SK-N-SH (cell line): Measurements from ENCODE around the gene PGBD4. TPM values are rescaled to one million over a fixed set of nuclear protein-coding genes. Genes with fewer than 3 reads are reported as not detected.

Source experiments
- CTCF ChIA-PET: fragments of 300-600, 350-600 bp; formaldehyde crosslinking; extraction: SDS; loops from one replicate; lab custom pipeline; 2021; lab: Yijun Ruan, JAX
- POLR2A ChIA-PET: fragments of 350-600 bp; sonication (Branson Sonifier 250); formaldehyde crosslinking; extraction: SDS; loops from one replicate; lab custom pipeline; 2020; ENCODE audit warnings: antibody characterized with exemption, inconsistent platforms; lab: Yijun Ruan, JAX
- DNase-seq: peaks from one replicate; pipeline ENCODE4 v3.0.0; 2012
- H2AFZ ChIP-seq: fragments of 200-600 bp; sonication (generic); 2 replicates; pipeline ENCODE4 v1.8.1; 2016; ENCODE audit warnings: antibody characterized with exemption, mild to moderate bottlenecking, low read depth
- H3F3A ChIP-seq: fragments of 200-600 bp; sonication (generic); replicated peaks from 2 replicates; pipeline ENCODE3; 2016; ENCODE audit warnings: antibody characterized with exemption, mild to moderate bottlenecking; ENCODE audit not compliant: insufficient read depth
- H3K27ac ChIP-seq, 2 experiments: fragments of 200-500 bp in 1 of 2; fragments of 200-600 bp in 1 of 2; sonication (Bioruptor generic) in 1 of 2; sonication (generic), shearing (Covaris generic) in 1 of 2; 2 replicates each; pipeline versions ENCODE4 v1.5.1 to v1.6.1; 2014 to 2016; ENCODE audit warnings: low read depth in 2 of 2, inconsistent platforms in 1 of 2, low read length in 1 of 2, mild to moderate bottlenecking in 1 of 2, mixed read lengths in 1 of 2
- H3K27me3 ChIP-seq: fragments of 200-600 bp; sonication (generic), shearing (Covaris generic); 2 replicates; pipeline ENCODE4 v1.6.1; 2016; ENCODE audit warnings: mixed run types; ENCODE audit not compliant: insufficient read depth
- H3K36me3 ChIP-seq, 2 experiments: fragments of 200-500 bp in 1 of 2; fragments of 200-600 bp in 1 of 2; sonication (Bioruptor generic) in 1 of 2; sonication (generic) in 1 of 2; replicated peaks in 1 of 2; 2 replicates each; pipeline versions ENCODE3 to v1.5.1; 2014 to 2016; ENCODE audit warnings: low read length in 1 of 2, mild to moderate bottlenecking in 1 of 2; ENCODE audit not compliant: insufficient read depth in 2 of 2, control insufficient read depth in 1 of 2
- H3K4me1 ChIP-seq, 2 experiments: fragments of 200-500 bp in 1 of 2; fragments of 200-600 bp in 1 of 2; sonication (Bioruptor generic) in 1 of 2; sonication (generic), shearing (Covaris generic) in 1 of 2; 2 replicates each; pipeline versions ENCODE4 v1.5.1 to v1.6.1; 2014 to 2016; ENCODE audit warnings: low read depth in 1 of 2, low read length in 1 of 2, mixed run types in 1 of 2; ENCODE audit not compliant: insufficient read depth in 2 of 2, control insufficient read depth in 1 of 2
- H3K4me2 ChIP-seq: fragments of 200-600 bp; sonication (generic), shearing (Covaris generic); 2 replicates; pipeline ENCODE4 v1.6.1; 2017; ENCODE audit warnings: mixed run types
- H3K4me3 ChIP-seq, 2 experiments: fragments of 200-500 bp in 1 of 2; fragments of 200-600 bp in 1 of 2; sonication (Bioruptor generic) in 1 of 2; sonication (generic), shearing (Covaris generic) in 1 of 2; 2 replicates each; pipeline versions ENCODE4 v1.5.1 to v1.8.1; 2014 to 2016; ENCODE audit warnings: low read depth in 2 of 2, inconsistent platforms in 1 of 2, low read length in 1 of 2, mild to moderate bottlenecking in 1 of 2, mixed read lengths in 1 of 2, moderate library complexity in 1 of 2
- H3K79me2 ChIP-seq: fragments of 200-600 bp; sonication (generic); 2 replicates; pipeline ENCODE4 v1.8.1; 2017; ENCODE audit warnings: mild to moderate bottlenecking; ENCODE audit not compliant: insufficient read depth
- H3K9ac ChIP-seq: fragments of 200-600 bp; sonication (generic); 2 replicates; pipeline ENCODE4 v1.6.1; 2017; ENCODE audit warnings: mixed run types
- H3K9me2 ChIP-seq: fragments of 200-600 bp; sonication (generic); 2 replicates; pipeline ENCODE4 v1.6.1; 2017; ENCODE audit warnings: mixed run types
- H3K9me3 ChIP-seq: fragments of 200-600 bp; sonication (generic); 2 replicates; pipeline ENCODE4 v1.6.1; 2017; ENCODE audit warnings: mixed run types, mild to moderate bottlenecking, moderate library complexity
- H4K20me1 ChIP-seq: fragments of 200-600 bp; sonication (generic); 2 replicates; pipeline ENCODE4 v1.6.1; 2017; ENCODE audit warnings: mild to moderate bottlenecking, mixed run types; ENCODE audit not compliant: insufficient read depth
- CHD2 ChIP-seq: fragments of 150-350 bp; IDR thresholded peaks from 2 replicates; pipeline ENCODE4 v1.6.1; 2018; ENCODE audit warnings: low read length; ENCODE audit not compliant: partially characterized antibody
- ELF1 ChIP-seq: IDR thresholded peaks from 2 replicates; pipeline ENCODE4 v1.4.0; 2012
- FOSL2 ChIP-seq: IDR thresholded peaks from 2 replicates; pipeline ENCODE4 v1.4.0; 2012; ENCODE audit warnings: low read depth, mild to moderate bottlenecking, moderate library complexity, borderline replicate concordance
- NRF1 ChIP-seq: IDR thresholded peaks from 2 replicates; pipeline ENCODE4 v1.6.1; 2012; ENCODE audit warnings: low read depth, mild to moderate bottlenecking, low read length
- SIN3A ChIP-seq: IDR thresholded peaks from 2 replicates; pipeline ENCODE4 v1.6.1; 2012; ENCODE audit warnings: low read depth, mild to moderate bottlenecking, low read length, moderate library complexity, borderline replicate concordance
- TCF12 ChIP-seq: IDR thresholded peaks from 2 replicates; pipeline ENCODE4 v1.4.0; 2012
- WGBS: methylation state at CpG from one replicate; pipeline ENCODE4 v1.1.6; 2017; ENCODE audit warnings: low lambda C conversion rate; 5-methylcytosine and 5-hydroxymethylcytosine counted together
- polyA plus RNA-seq, 3 experiments: library from polyadenylated mRNA; depleted of rRNA; stranded (reverse); fragments of >200 nt; gene quantifications; 2 replicates each; pipeline ENCODE4 v1.2.3, GENCODE V29; 2012
- TF ChIP-seq, protein P1 (sequence below): IDR thresholded peaks from 2 replicates; pipeline ENCODE4 v1.6.1; 2012; ENCODE audit warnings: mild to moderate bottlenecking, low read depth, low read length, moderate library complexity
- TF ChIP-seq, protein P2 (sequence below): IDR thresholded peaks from 2 replicates; pipeline ENCODE4 v1.4.0; 2012; ENCODE audit warnings: low read depth, borderline replicate concordance
- TF ChIP-seq, protein P3 (sequence below): IDR thresholded peaks from 2 replicates; pipeline ENCODE4 v1.4.0; 2012; ENCODE audit warnings: low read depth
- TF ChIP-seq, protein P4 (sequence below): IDR thresholded peaks from 2 replicates; pipeline ENCODE4 v1.4.0; 2012; ENCODE audit warnings: low read depth, borderline replicate concordance
- TF ChIP-seq, protein P5 (sequence below): fragments of 150-350 bp; IDR thresholded peaks from 2 replicates; pipeline ENCODE4 v1.6.1; 2016; ENCODE audit warnings: mild to moderate bottlenecking, low read depth, low read length

Gene PGBD4
- polyA plus RNA-seq, 1 of the 3 experiments (the other 2 are of a cell fraction) = 0.77 TPM

DNA sequence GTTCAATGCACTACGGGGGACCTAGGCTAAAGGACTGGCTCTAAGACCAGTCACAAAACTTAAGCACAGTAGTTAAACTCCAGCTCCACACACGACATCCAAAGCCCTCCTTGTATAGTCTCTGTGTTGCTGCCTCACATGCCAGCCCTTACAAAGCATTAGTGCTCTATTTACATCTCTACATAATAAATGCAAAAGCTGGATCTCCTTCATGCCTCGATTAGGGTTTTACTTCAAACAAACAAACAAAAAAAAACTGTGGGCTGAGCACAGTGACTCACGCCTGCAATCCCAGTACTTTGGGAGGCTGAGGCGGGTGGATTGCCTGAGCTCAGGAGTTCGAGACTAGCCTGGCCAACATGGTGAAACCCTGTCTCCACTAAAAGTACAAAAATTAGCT lies 9.6 kb downstream of the PGBD4 start (continued):
- TF ChIP-seq, protein P1, sequence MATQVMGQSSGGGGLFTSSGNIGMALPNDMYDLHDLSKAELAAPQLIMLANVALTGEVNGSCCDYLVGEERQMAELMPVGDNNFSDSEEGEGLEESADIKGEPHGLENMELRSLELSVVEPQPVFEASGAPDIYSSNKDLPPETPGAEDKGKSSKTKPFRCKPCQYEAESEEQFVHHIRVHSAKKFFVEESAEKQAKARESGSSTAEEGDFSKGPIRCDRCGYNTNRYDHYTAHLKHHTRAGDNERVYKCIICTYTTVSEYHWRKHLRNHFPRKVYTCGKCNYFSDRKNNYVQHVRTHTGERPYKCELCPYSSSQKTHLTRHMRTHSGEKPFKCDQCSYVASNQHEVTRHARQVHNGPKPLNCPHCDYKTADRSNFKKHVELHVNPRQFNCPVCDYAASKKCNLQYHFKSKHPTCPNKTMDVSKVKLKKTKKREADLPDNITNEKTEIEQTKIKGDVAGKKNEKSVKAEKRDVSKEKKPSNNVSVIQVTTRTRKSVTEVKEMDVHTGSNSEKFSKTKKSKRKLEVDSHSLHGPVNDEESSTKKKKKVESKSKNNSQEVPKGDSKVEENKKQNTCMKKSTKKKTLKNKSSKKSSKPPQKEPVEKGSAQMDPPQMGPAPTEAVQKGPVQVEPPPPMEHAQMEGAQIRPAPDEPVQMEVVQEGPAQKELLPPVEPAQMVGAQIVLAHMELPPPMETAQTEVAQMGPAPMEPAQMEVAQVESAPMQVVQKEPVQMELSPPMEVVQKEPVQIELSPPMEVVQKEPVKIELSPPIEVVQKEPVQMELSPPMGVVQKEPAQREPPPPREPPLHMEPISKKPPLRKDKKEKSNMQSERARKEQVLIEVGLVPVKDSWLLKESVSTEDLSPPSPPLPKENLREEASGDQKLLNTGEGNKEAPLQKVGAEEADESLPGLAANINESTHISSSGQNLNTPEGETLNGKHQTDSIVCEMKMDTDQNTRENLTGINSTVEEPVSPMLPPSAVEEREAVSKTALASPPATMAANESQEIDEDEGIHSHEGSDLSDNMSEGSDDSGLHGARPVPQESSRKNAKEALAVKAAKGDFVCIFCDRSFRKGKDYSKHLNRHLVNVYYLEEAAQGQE = no peak

DNA sequence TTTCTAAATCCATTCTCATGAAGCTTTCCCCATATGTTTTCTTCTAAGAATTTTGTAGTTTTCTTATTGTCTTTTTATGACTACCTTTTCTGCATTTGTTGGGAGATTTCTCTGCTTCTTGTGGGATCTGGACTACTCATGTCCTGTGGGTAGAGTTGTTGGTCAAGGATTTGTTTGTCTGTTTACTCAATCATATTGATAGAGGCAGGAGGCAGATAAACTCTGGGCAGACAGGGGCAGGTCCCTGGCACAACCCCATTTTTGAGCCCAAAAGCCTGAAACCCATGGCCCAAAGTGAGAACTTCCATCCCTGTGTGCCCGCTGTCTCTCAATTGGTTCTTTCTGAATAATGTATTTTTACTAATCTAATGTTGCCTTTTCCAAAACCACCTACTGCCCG lies 12.3 kb downstream of the PGBD4 start:
- H2AFZ ChIP-seq = no peak overlapping the region
- H3K27ac ChIP-seq = no peak overlapping the region
- no peak for DNase-seq
- H3K36me3 ChIP-seq = no peaks in the 10 kb centered on the region
- CTCF ChIA-PET = no interaction called here
- no peaks in the 10 kb centered on the region for H3K79me2 ChIP-seq
- no peaks in the 10 kb centered on the region for H3K4me1 ChIP-seq
- H3K4me3 ChIP-seq = no peak overlapping the region
- no peaks in the 10 kb centered on the region for H3K9me3 ChIP-seq
- no peaks in the 10 kb centered on the region for H4K20me1 ChIP-seq
- H3K9me2 ChIP-seq = no peaks in the 10 kb centered on the region
- POLR2A ChIA-PET = no interaction called here
- TF ChIP-seq, protein P2, sequence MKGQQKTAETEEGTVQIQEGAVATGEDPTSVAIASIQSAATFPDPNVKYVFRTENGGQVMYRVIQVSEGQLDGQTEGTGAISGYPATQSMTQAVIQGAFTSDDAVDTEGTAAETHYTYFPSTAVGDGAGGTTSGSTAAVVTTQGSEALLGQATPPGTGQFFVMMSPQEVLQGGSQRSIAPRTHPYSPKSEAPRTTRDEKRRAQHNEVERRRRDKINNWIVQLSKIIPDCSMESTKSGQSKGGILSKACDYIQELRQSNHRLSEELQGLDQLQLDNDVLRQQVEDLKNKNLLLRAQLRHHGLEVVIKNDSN = no peak
- TF ChIP-seq NRF1 = no peak
- no peak for TF ChIP-seq ELF1
- TF ChIP-seq TCF12 = no peak
- TF ChIP-seq, protein P3, sequence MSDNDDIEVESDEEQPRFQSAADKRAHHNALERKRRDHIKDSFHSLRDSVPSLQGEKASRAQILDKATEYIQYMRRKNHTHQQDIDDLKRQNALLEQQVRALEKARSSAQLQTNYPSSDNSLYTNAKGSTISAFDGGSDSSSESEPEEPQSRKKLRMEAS = no peak
- TF ChIP-seq, protein P4, sequence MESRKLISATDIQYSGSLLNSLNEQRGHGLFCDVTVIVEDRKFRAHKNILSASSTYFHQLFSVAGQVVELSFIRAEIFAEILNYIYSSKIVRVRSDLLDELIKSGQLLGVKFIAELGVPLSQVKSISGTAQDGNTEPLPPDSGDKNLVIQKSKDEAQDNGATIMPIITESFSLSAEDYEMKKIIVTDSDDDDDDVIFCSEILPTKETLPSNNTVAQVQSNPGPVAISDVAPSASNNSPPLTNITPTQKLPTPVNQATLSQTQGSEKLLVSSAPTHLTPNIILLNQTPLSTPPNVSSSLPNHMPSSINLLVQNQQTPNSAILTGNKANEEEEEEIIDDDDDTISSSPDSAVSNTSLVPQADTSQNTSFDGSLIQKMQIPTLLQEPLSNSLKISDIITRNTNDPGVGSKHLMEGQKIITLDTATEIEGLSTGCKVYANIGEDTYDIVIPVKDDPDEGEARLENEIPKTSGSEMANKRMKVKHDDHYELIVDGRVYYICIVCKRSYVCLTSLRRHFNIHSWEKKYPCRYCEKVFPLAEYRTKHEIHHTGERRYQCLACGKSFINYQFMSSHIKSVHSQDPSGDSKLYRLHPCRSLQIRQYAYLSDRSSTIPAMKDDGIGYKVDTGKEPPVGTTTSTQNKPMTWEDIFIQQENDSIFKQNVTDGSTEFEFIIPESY = no peak
- no peak for TF ChIP-seq FOSL2
- TF ChIP-seq CHD2 = no peak
- TF ChIP-seq, protein P5, sequence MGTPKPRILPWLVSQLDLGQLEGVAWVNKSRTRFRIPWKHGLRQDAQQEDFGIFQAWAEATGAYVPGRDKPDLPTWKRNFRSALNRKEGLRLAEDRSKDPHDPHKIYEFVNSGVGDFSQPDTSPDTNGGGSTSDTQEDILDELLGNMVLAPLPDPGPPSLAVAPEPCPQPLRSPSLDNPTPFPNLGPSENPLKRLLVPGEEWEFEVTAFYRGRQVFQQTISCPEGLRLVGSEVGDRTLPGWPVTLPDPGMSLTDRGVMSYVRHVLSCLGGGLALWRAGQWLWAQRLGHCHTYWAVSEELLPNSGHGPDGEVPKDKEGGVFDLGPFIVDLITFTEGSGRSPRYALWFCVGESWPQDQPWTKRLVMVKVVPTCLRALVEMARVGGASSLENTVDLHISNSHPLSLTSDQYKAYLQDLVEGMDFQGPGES = no peak
- TF ChIP-seq SIN3A = no peak
- WGBS = 52% methylated on average over 2 of the region's 2 CpGs
- H3F3A ChIP-seq = no peaks in the 10 kb centered on the region
- H3K27me3 ChIP-seq = no peaks in the 10 kb centered on the region
- H3K9ac ChIP-seq = no peak overlapping the region
- no peak overlapping the region for H3K4me2 ChIP-seq
